ENCODE measurements around the gene AMBN. TPM values are rescaled to one million over a fixed set of nuclear protein-coding genes. Genes with fewer than 3 reads are reported as not detected.

Gene AMBN
- total and polyA plus RNA-seq, 2 of the 13 experiments (the other 11 are each of a cell fraction or from before 2014, with no cell fraction given), result not detected

- no peak overlapping the region for H3K4me3 ChIP-seq (replicated peaks in 1 of 3; ENCODE audit: insufficient read depth in 1 of 3, low read depth in 2 of 3, low read length in 3 of 3)
- no peak overlapping the region for H3K4me2 ChIP-seq (ENCODE audit: low read depth, low read length)
- WGBS (ENCODE audit: low lambda C conversion rate), result 31% methylated on average over 3 of the region's 3 CpGs
- POLR2A ChIA-PET, result no interaction called here
- BruUV-seq (replicated peaks), result no TSS peak
- H3K27ac ChIP-seq (ENCODE audit: extremely low read length, insufficient read depth, low read length), result no peak overlapping the region
- no peaks in the 10 kb centered on the region for H4K20me1 ChIP-seq (ENCODE audit: insufficient read depth, low read length)
- no peak for TF ChIP-seq GPN1 (CRISPR knock-in tag; IDR thresholded peaks at IDR 0.05; ENCODE audit: borderline replicate concordance)
- no peak for TF ChIP-seq KDM1A (CRISPR knock-in tag; IDR thresholded peaks at IDR 0.05)
- no peak for TF ChIP-seq RCOR2 (CRISPR knock-in tag; IDR thresholded peaks at IDR 0.05)
- no peak for TF ChIP-seq FOXO1 (CRISPR knock-in tag; IDR thresholded peaks at IDR 0.05)
- TF ChIP-seq PAX8 (CRISPR knock-in tag; IDR thresholded peaks at IDR 0.05; ENCODE audit: borderline replicate concordance), result no peak
- TF ChIP-seq FLYWCH1 (CRISPR knock-in tag; IDR thresholded peaks at IDR 0.05), result no peak
- no peak for TF ChIP-seq ZNF142 (CRISPR knock-in tag; IDR thresholded peaks at IDR 0.05)
- no peak for TF ChIP-seq REST (IDR thresholded peaks at IDR 0.05; ENCODE audit: borderline replicate concordance in 1 of 2, low read depth in 1 of 2, low read length in 2 of 2)
- TF ChIP-seq RARA (CRISPR knock-in tag; IDR thresholded peaks at IDR 0.05), result no peak
- no peak for TF ChIP-seq GATA4 (IDR thresholded peaks at IDR 0.05; ENCODE audit: borderline replicate concordance, low read depth)
- no peak for TF ChIP-seq ZNF235 (CRISPR knock-in tag; IDR thresholded peaks at IDR 0.05; ENCODE audit: borderline replicate concordance)
- H3K4me1 ChIP-seq (ENCODE audit: insufficient read depth, low read length), result no peaks in the 10 kb centered on the region
- in situ Hi-C loops (cut with HindIII; ENCODE audit: extremely low pct_ligation_motif_present, low pct_unique_long_range_greater_than_20kb), result no loop called here
- ATAC-seq (no peak), DNase-seq (ENCODE audit: low spot score) (no peak), FAIRE-seq (no peak)
- no peak overlapping the region for H3K9ac ChIP-seq (ENCODE audit: insufficient read depth, low read depth, low read length)
- H3K36me3 ChIP-seq (replicated peaks in 1 of 2; ENCODE audit: control insufficient read depth in 1 of 2, insufficient read depth in 2 of 2, low read length in 2 of 2), result no peaks in the 10 kb centered on the region
- no peaks in the 10 kb centered on the region for H3K9me3 ChIP-seq (ENCODE audit: low read length)
- H3K27me3 ChIP-seq (ENCODE audit: control insufficient read depth in 1 of 2, insufficient read depth in 2 of 2, low read length in 2 of 2), result no peaks in the 10 kb centered on the region
- H2AFZ ChIP-seq (ENCODE audit: low read length), result no peak overlapping the region
- intact Hi-C loops (cut with micrococcal nuclease; ENCODE audit: unreplicated experiment), result loop anchor here (2.0 to 10.0 kb wide), 4 partner anchors 87 to 1704 kb away; partner anchors contain the start of gene UTP3
- H3K79me2 ChIP-seq (ENCODE audit: insufficient read depth, low read length), result no peaks in the 10 kb centered on the region
- CTCF ChIA-PET (ENCODE audit: low intra/inter-chr PET ratio, low total read pairs), result interaction anchor here (1.8 kb wide), 1 partner anchor 1113 kb away, joined by 6 read pairs; no protein-coding TSS in a partner anchor
Observed at GRCh38 chr4:70600305-70600704, 8.2 kb downstream of the AMBN start.
